K562 (cell line): Measurements from ENCODE around the gene UTP4. TPM values are rescaled to one million over a fixed set of nuclear protein-coding genes. Genes with fewer than 3 reads are reported as not detected.

Experiments used
- CREB3L1 ChIP-seq: fragments of 450-650 bp; IDR thresholded peaks from 2 replicates; pipeline ENCODE4 v1.6.1; 2014; ENCODE audit warnings: low read depth, mild to moderate bottlenecking, moderate library complexity, borderline replicate concordance
- E2F6 ChIP-seq, 2 experiments: IDR thresholded peaks; 2 replicates each; pipeline ENCODE4 v1.6.1; 2011; ENCODE audit warnings: borderline replicate concordance in 1 of 2, control low read depth in 1 of 2, low read depth in 1 of 2, low read length in 1 of 2, mild to moderate bottlenecking in 1 of 2, mixed read lengths in 1 of 2, moderate library complexity in 1 of 2; ENCODE audit not compliant: insufficient read depth in 1 of 2, insufficient read length in 1 of 2, poor library complexity in 1 of 2, severe bottlenecking in 1 of 2; ENCODE audit errors: extremely low read depth in 1 of 2
- FIP1L1 ChIP-seq: fragments of 200-400 bp; formaldehyde crosslinking; IDR thresholded peaks from 2 replicates; pipeline ENCODE4 v1.6.1; 2018; ENCODE audit warnings: mild to moderate bottlenecking, low read depth, low read length; ENCODE audit not compliant: poor library complexity, severe bottlenecking
- HLTF ChIP-seq: fragments of 450-650 bp; IDR thresholded peaks from 2 replicates; pipeline ENCODE4 v1.6.1; 2016
- NCOA1 ChIP-seq: fragments of 450-650 bp; IDR thresholded peaks from 2 replicates; pipeline ENCODE4 v1.6.1; 2016; ENCODE audit warnings: low read depth
- NKRF ChIP-seq: fragments of 450-650 bp; IDR thresholded peaks from 2 replicates; pipeline ENCODE4 v1.6.1; 2016; ENCODE audit warnings: borderline replicate concordance
- U2AF1 ChIP-seq: fragments of 200-400 bp; formaldehyde crosslinking; optimal IDR thresholded peaks from 2 replicates; pipeline ENCODE3; 2017; ENCODE audit warnings: mild to moderate bottlenecking, low read depth, low read length, moderate library complexity
- ZSCAN29 ChIP-seq: fragments of 450-650 bp; IDR thresholded peaks from 2 replicates; pipeline ENCODE4 v1.6.1; 2017
- polyA plus RNA-seq, 8 experiments: library from polyadenylated mRNA; depleted of rRNA in 4 of 8; stranded (reverse) in 5 of 8; unstranded in 3 of 8; fragments of >200 nt; fragmentation: Nextera tagmentation in 2 of 8; fragmentation: Illumina TruSeq in 1 of 8; extraction: Ambion mirVana in 2 of 8; extraction: Trizol in 1 of 8; gene quantifications; 2 replicates each; pipeline versions ENCODE4 v1.2.1 to v1.2.3, GENCODE V29; 2011 to 2014; ENCODE audit warnings: inconsistent platforms in 1 of 8, missing spikeins in 1 of 8
- total RNA-seq, 7 experiments: library from RNA; depleted of rRNA in 6 of 7; stranded (reverse); fragments of >200 nt in 6 of 7; fragmentation: Illumina TruSeq in 2 of 7; extraction: Trizol in 2 of 7; gene quantifications; 2 replicates each; pipeline versions ENCODE4 v1.2.1 to v1.2.3, GENCODE V29; 2011 to 2021; ENCODE audit warnings: low replicate concordance in 1 of 7
- TF ChIP-seq, protein P1 (sequence below), 3 experiments: fragments of 200-800 bp in 1 of 3; fragments of 250-450 bp in 1 of 3; fragments of 450-650 bp in 1 of 3; sonication (Bioruptor Pico) in 1 of 3; sonication (Bioruptor generic) in 1 of 3; formaldehyde crosslinking in 1 of 3; IDR thresholded peaks; 2 replicates each; pipeline versions ENCODE4 v1.6.1 to v1.8.0; 2016 to 2022; ENCODE audit warnings: mild to moderate bottlenecking in 2 of 3, missing genetic modification characterization in 2 of 3, missing compliant biosample characterization in 1 of 3, moderate library complexity in 1 of 3
- TF ChIP-seq, protein P2 (sequence below): sonication (generic); formaldehyde crosslinking; IDR thresholded peaks from 2 replicates; pipeline ENCODE4 v1.9.0; 2022; ENCODE audit warnings: mild to moderate bottlenecking, missing genetic modification reagents
- TF ChIP-seq, protein P3 (sequence below): fragments of 450-650 bp; formaldehyde crosslinking; IDR thresholded peaks from 2 replicates; pipeline ENCODE4 v1.4.0; 2022; ENCODE audit warnings: missing genetic modification characterization
- TF ChIP-seq, protein P4 (sequence below): fragments of 450-650 bp; formaldehyde crosslinking; IDR thresholded peaks from 2 replicates; pipeline ENCODE4 v1.4.0; 2020; ENCODE audit warnings: mild to moderate bottlenecking, moderate library complexity

Gene UTP4
- total and polyA plus RNA-seq, 9 of the 15 experiments (the other 6 are each of a cell fraction or from before 2014, with no cell fraction given): 46.1 to 203 (median 145) TPM

GRCh38 chr16:69186642-69187445 is 54.4 kb downstream of the UTP4 start, which contains the start of gene SNTB2 (continued):
- TF ChIP-seq, protein P1, sequence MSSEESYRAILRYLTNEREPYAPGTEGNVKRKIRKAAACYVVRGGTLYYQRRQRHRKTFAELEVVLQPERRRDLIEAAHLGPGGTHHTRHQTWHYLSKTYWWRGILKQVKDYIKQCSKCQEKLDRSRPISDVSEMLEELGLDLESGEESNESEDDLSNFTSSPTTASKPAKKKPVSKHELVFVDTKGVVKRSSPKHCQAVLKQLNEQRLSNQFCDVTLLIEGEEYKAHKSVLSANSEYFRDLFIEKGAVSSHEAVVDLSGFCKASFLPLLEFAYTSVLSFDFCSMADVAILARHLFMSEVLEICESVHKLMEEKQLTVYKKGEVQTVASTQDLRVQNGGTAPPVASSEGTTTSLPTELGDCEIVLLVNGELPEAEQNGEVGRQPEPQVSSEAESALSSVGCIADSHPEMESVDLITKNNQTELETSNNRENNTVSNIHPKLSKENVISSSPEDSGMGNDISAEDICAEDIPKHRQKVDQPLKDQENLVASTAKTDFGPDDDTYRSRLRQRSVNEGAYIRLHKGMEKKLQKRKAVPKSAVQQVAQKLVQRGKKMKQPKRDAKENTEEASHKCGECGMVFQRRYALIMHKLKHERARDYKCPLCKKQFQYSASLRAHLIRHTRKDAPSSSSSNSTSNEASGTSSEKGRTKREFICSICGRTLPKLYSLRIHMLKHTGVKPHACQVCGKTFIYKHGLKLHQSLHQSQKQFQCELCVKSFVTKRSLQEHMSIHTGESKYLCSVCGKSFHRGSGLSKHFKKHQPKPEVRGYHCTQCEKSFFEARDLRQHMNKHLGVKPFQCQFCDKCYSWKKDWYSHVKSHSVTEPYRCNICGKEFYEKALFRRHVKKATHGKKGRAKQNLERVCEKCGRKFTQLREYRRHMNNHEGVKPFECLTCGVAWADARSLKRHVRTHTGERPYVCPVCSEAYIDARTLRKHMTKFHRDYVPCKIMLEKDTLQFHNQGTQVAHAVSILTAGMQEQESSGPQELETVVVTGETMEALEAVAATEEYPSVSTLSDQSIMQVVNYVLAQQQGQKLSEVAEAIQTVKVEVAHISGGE (CRISPR knock-in tag; IDR thresholded peaks at IDR 0.05): peak in 1 of 3 experiments; percentile 82; a peak in 2 of 6 replicates
- peak; percentile 41; the same call in 1 of the 2 replicates for TF ChIP-seq NKRF
- TF ChIP-seq HLTF: peak; percentile 26; the same call in 1 of the 2 replicates
- peak; percentile 20 for TF ChIP-seq U2AF1
- TF ChIP-seq, protein P2, sequence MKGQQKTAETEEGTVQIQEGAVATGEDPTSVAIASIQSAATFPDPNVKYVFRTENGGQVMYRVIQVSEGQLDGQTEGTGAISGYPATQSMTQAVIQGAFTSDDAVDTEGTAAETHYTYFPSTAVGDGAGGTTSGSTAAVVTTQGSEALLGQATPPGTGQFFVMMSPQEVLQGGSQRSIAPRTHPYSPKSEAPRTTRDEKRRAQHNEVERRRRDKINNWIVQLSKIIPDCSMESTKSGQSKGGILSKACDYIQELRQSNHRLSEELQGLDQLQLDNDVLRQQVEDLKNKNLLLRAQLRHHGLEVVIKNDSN (CRISPR knock-in tag): no peak
- TF ChIP-seq, protein P3, sequence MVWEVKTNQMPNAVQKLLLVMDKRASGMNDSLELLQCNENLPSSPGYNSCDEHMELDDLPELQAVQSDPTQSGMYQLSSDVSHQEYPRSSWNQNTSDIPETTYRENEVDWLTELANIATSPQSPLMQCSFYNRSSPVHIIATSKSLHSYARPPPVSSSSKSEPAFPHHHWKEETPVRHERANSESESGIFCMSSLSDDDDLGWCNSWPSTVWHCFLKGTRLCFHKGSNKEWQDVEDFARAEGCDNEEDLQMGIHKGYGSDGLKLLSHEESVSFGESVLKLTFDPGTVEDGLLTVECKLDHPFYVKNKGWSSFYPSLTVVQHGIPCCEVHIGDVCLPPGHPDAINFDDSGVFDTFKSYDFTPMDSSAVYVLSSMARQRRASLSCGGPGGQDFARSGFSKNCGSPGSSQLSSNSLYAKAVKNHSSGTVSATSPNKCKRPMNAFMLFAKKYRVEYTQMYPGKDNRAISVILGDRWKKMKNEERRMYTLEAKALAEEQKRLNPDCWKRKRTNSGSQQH (CRISPR knock-in tag): no peak
- TF ChIP-seq FIP1L1: no peak
- TF ChIP-seq, protein P4, sequence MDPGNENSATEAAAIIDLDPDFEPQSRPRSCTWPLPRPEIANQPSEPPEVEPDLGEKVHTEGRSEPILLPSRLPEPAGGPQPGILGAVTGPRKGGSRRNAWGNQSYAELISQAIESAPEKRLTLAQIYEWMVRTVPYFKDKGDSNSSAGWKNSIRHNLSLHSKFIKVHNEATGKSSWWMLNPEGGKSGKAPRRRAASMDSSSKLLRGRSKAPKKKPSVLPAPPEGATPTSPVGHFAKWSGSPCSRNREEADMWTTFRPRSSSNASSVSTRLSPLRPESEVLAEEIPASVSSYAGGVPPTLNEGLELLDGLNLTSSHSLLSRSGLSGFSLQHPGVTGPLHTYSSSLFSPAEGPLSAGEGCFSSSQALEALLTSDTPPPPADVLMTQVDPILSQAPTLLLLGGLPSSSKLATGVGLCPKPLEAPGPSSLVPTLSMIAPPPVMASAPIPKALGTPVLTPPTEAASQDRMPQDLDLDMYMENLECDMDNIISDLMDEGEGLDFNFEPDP (CRISPR knock-in tag): no peak
- TF ChIP-seq NCOA1: peak; percentile 29; the same call in 1 of the 2 replicates
- TF ChIP-seq CREB3L1: peak; percentile 23; the same call in 1 of the 2 replicates
- peak; percentile 58 to 88 for TF ChIP-seq E2F6 (IDR thresholded peaks at IDR 0.05; ENCODE audit: borderline replicate concordance in 1 of 2, extremely low read depth in 1 of 2, insufficient read depth in 1 of 2, insufficient read length in 1 of 2, low read depth in 1 of 2, low read length in 1 of 2, poor library complexity in 1 of 2, severe bottlenecking in 1 of 2)
- peak; percentile 82 for TF ChIP-seq ZSCAN29
